Calu3 (cell line): ENCODE measurements around the gene LRSAM1. TPM values are rescaled to one million over a fixed set of nuclear protein-coding genes. Genes with fewer than 3 reads are reported as not detected.

Experiments used
- BruUV-seq: library from RNA; stranded (reverse); fragments of 400-500 nt; replicated peaks from 2 replicates; lab custom pipeline; 2021; lab: Mats Ljungman, UMichigan
- CTCF ChIA-PET: fragments of 300-600 bp; sonication (Branson Sonifier 250); formaldehyde crosslinking; loops from one replicate; lab custom pipeline; 2022; ENCODE audit warnings: antibody characterized with exemption; lab: Charles Lee
- DNase-seq: peaks from one replicate; pipeline ENCODE4 v3.0.0; 2022
- H3K27ac Mint-ChIP-seq: one replicate; pipeline ENCODE4 v1.8.0; 2022; ENCODE audit warnings: mixed read lengths; ENCODE audit not compliant: unreplicated experiment
- H3K27me3 Mint-ChIP-seq: one replicate; pipeline ENCODE4 v1.8.0; 2022; ENCODE audit warnings: mixed read lengths; ENCODE audit not compliant: unreplicated experiment
- H3K36me3 Mint-ChIP-seq: one replicate; pipeline ENCODE4 v1.8.0; 2022; ENCODE audit warnings: mild to moderate bottlenecking, moderate library complexity, mixed read lengths; ENCODE audit not compliant: insufficient read depth, unreplicated experiment
- H3K4me1 Mint-ChIP-seq: one replicate; pipeline ENCODE4 v1.8.0; 2022; ENCODE audit warnings: mild to moderate bottlenecking, low read depth, mixed read lengths; ENCODE audit not compliant: unreplicated experiment
- H3K4me3 Mint-ChIP-seq: one replicate; pipeline ENCODE4 v1.8.0; 2022; ENCODE audit warnings: mild to moderate bottlenecking, low read depth, moderate library complexity, mixed read lengths; ENCODE audit not compliant: unreplicated experiment
- H3K9me3 Mint-ChIP-seq: one replicate; pipeline ENCODE4 v1.8.0; 2022; ENCODE audit warnings: low read depth, mixed read lengths; ENCODE audit not compliant: unreplicated experiment
- intact Hi-C: fragments of 100-400 bp; cut with micrococcal nuclease; formaldehyde crosslinking; loops from one replicate; pipeline ENCODE4 v1.10.0; 2022; ENCODE audit not compliant: unreplicated experiment
- total RNA-seq: library from RNA; stranded (reverse); gene quantifications from 2 replicates; pipeline ENCODE4 v1.2.3, GENCODE V29; 2022
- TF ChIP-seq, protein P1 (sequence below): fragments of 200-600 bp; IDR thresholded peaks from one replicate; pipeline ENCODE4 v1.8.0; 2022; ENCODE audit warnings: antibody characterized with exemption; ENCODE audit not compliant: unreplicated experiment

The LRSAM1 gene
- total RNA-seq, 1 experiment from 2014 or later, result 12.0 TPM

DNA sequence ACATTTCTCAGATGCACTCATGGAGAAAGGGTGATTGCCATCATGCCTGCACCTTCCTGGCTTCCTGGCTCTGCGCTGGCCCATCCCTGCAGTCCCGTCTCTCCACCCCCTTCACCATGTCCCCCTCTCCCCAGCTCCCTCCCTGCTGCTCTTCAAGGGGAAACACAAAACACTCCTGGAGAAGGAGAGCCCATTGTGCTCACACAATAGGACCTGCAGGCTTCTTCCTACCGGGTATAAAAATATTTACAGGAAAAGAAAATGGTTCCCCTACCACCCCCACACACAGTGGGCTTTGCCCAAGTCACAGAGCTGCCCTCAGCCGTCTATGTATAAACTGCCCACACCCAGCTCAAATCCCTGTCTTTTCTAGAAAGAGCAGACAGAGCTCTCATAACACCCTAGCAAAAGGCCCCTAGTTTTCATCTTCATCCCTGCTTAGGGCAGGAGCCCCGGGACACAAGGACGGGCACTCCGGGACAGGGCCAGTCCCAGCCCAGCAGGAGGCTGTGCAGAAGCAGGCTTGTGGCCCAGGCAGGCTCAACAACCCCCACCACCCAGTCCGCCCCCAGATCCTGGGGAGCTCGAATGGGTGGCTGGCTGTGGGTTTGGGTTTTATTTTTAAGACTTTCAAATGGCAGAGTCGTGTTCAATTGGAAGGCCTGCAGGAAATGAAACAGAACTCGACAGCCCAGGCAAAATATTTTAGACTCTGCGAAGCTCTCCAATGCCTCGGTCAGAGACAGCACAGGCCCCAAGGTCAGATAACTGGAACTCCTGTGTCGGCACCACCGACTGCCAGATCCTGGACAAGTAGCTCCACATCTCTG is 77.3 kb downstream of the LRSAM1 start:
- Mint-ChIP-seq H3K4me1 (no peaks in the 10 kb centered on the region), H3K27me3 (no peaks in the 10 kb centered on the region), H3K36me3 (peaks cover 55% of the 10 kb centered on the region), H3K9me3 (no peaks in the 10 kb centered on the region), H3K4me3 (no peak overlapping the region), H3K27ac (no peak overlapping the region)
- no peak for DNase-seq
- CTCF ChIA-PET, result no interaction called here
- BruUV-seq, result no TSS peak
- intact Hi-C loops, result no loop called here
- TF ChIP-seq, protein P1, sequence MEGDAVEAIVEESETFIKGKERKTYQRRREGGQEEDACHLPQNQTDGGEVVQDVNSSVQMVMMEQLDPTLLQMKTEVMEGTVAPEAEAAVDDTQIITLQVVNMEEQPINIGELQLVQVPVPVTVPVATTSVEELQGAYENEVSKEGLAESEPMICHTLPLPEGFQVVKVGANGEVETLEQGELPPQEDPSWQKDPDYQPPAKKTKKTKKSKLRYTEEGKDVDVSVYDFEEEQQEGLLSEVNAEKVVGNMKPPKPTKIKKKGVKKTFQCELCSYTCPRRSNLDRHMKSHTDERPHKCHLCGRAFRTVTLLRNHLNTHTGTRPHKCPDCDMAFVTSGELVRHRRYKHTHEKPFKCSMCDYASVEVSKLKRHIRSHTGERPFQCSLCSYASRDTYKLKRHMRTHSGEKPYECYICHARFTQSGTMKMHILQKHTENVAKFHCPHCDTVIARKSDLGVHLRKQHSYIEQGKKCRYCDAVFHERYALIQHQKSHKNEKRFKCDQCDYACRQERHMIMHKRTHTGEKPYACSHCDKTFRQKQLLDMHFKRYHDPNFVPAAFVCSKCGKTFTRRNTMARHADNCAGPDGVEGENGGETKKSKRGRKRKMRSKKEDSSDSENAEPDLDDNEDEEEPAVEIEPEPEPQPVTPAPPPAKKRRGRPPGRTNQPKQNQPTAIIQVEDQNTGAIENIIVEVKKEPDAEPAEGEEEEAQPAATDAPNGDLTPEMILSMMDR, result no peak

DNA sequence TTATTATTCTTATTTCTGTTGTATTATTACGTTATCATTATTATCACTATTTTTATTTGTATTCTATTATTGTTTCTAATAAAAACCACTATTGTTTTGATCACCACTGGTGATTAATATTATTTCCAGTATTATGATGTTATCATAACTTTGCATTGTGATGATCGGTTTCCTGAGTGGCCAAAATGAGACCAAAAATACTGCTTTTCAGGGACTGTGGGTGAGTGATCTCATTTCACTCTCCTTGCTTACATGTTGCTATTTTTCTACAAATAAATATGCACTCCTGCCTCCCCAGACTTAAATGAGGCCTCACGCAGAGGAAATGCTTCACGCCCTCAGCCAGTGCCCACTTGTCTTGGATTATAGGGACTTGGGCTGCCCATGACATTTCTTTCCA is 78.4 kb downstream of the LRSAM1 start:
- no peaks in the 10 kb centered on the region for H3K4me1 Mint-ChIP-seq
- no TSS peak for BruUV-seq
- H3K4me3 Mint-ChIP-seq, result no peak overlapping the region
- intact Hi-C loops, result no loop called here
- no peak overlapping the region for H3K27ac Mint-ChIP-seq
- CTCF ChIA-PET, result no interaction called here
- peaks cover 52% of the 10 kb centered on the region for H3K36me3 Mint-ChIP-seq
- no peaks in the 10 kb centered on the region for H3K9me3 Mint-ChIP-seq
- TF ChIP-seq, protein P1, result no peak
- no peak for DNase-seq
- H3K27me3 Mint-ChIP-seq, result no peaks in the 10 kb centered on the region

DNA sequence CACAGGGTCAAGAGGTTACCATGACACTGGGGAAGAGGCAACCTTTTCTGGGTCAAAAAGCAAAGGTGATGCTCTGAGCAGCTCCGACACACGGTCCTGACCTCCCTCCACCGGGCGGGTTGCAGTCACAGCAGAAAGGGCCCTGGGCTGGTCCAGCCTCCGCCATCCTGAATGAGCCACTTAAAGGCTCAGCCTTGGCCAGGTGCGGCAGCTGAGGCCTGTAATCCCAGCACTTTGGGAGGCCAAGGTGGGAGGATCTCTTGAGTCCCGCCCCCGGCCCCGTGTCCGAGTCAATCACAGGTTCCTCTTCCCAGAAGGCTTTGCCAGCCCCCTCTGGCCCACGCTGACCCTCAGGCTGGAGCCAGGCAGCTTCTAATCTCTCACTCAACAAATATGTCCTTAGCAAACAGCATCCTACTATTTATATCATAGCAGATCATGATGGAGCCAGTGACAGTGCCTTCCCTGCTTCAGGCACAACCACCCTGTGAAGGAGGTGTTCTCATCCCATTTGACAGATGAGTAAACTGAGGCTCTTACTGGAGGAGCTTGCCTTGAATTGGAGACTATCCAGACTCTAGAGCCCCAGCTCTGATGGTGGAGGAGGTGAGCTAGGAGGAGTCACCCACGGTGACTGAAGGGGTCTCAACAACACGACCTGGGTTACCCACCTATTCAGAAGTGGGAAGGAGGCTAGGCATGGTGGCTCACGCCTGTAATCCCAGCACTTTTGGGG is 79.1 kb downstream of the LRSAM1 start:
- Mint-ChIP-seq H3K9me3 (no peaks in the 10 kb centered on the region), H3K27ac (no peak overlapping the region), H3K36me3 (peaks cover 51% of the 10 kb centered on the region), H3K4me3 (no peak overlapping the region), H3K27me3 (no peaks in the 10 kb centered on the region), H3K4me1 (no peaks in the 10 kb centered on the region)
- CTCF ChIA-PET, result no interaction called here
- no TSS peak for BruUV-seq
- TF ChIP-seq, protein P1, result no peak
- DNase-seq, result no peak
- intact Hi-C loops, result no loop called here

DNA sequence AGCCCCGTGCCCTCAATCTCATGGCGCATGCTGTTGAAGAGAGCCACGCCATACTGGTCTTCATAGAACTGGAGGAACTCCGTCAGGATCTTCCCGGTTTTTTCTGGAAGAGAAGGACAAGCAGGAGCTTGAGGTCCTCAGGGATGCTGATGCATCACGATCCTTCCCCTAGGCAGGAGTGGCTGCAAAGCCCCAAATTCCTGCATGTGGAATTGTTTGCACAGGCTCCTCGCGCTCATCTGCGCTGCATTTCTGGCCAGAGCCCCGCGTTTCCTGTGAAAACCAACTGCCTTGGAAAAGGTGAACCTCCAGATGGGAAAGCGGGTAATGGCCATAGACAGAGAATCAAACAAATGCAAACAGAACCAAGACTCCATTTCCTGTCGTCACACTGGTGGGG is 80.4 kb downstream of the LRSAM1 start:
- intact Hi-C loops, result no loop called here
- CTCF ChIA-PET, result no interaction called here
- TF ChIP-seq, protein P1, result no peak
- no TSS peak for BruUV-seq
- Mint-ChIP-seq H3K27me3 (no peaks in the 10 kb centered on the region), H3K4me3 (no peak overlapping the region), H3K4me1 (no peaks in the 10 kb centered on the region), H3K27ac (no peak overlapping the region), H3K9me3 (no peaks in the 10 kb centered on the region), H3K36me3 (peaks cover 43% of the 10 kb centered on the region)
- no peak for DNase-seq
